LoVo (cell line): ENCODE measurements around the gene DHFR2.
"Not testable (repeated sequence)": the region's sequence is repeated elsewhere in the genome, so short reads cannot be mapped to it uniquely, and the experiment has no call there.

Experiments
- DNase-seq: peaks from one replicate; pipeline ENCODE4 v3.0.0-alpha.2; 2016; ENCODE audit warnings: low spot score

DHFR2 gene

DNA sequence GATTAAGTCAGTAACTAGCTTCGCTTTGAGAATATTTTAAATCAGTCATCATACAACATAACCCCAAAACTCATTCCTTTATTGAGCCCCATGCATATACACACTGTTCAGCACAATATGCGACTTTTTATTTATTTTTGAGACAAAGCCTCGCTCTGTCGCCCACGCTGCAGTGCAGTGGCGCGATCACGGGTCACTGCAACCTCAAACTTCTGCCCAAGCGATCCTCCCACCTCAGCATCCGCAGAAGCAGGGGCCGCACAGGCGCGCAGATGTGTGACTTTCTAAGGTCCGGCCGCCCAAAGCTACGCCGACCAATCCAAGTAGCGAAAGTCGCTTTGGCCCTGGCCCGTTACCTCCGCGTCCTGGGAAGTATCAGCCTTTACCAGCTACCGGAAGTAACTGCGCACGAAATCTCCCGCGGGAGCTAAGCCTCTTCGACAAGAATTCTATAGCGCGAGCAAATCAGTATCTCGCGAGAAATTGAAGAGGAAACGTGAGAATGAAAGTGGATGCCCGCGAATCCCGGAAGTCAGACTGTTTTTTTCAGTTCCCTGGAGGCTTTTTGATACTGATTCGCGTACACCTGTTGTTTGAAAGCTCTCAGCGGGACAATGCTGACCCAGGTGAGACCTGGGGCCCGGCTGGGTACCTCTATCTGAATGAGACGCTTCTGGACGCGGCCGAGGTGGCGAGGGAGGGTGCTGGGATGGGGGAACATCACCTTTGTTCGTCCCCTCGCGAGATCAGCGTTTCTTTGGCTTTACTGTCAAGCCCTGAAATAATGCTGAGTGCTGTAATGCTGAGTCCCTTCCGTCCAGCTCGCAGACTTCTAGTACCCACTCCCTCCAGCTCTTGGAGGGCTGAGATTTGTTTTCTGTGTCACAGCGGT lies at the start of gene DHFR2, which contains the start of gene NSUN3:
Gene DHFR2 (minus strand): TSS at position 404 of the 892 bp plus-strand sequence. CDS start 1,405 bp downstream, outside the sequence.
Gene NSUN3 (plus strand): TSS at position 549 of the 892 bp plus-strand sequence. CDS start 66 bp downstream, at position 615.
- DNase-seq, result peak; percentile 95

DNA sequence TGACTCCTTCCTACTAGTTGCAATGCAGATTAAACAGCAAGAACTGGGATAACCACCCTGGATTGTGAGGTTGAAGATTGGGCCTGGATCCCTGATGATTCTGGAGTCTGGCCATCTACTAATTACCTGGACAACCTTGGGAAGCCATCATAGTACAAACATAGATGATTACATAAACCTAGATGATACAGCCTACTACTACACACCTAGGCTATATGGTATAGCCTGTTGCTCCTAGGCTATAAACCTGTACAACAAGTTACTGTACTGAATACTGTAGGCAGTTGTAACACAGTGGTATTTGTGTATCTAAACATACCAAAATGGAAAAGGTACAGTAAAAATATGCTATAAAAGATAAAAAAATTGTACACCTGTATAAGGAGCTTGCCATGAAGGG lies 48.1 kb upstream of the DHFR2 start:
- DNase-seq, result no peak

- DNase-seq, result not testable (repeated sequence)
Measured at GRCh38 chr3:94110232-94110631, 47.5 kb upstream of the DHFR2 start.

DNA sequence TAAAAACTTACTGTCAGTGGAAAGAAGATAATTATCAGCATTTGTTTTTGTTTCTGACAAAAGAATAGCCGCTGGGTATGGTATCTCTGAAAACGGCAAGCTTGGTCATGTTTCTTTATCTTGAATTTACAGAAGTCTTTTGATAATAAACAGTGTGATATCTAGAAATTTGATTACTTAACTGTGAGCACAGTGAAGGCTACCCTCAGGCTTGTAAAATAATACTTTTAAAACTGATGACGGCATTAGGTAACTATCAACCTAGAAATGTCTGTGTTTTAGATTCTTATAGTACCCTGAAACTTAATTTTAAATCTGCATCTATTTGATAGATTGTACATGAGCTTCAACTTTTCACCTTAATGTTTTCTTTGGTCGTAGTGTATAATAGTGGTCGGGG lies 43.6 kb upstream of the DHFR2 start:
- no peak for DNase-seq

- no peak for DNase-seq
Measured at GRCh38 chr3:94101860-94102259, 39.1 kb upstream of the DHFR2 start.

- DNase-seq, result no peak
Measured at GRCh38 chr3:94099311-94099710, 36.6 kb upstream of the DHFR2 start.

DNA sequence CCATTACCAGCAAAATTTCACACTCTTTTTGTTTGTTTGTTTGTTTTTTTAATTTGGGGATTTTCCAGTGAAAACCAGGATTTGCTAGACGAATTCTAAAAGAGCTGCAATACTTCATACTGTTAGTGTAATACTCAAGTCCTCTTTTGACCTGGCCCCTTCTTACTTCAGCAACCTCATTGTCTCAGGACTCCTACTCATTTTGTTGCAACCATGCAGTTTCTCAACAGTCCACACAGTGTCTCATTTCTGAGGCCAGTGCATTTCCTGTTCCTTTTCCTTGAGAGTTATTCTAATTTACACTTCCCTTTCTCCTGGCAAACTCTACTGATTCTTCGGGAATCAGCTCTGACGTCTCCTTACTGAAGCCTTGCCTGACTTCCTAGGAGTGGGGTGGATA lies 35.7 kb upstream of the DHFR2 start:
- DNase-seq, result no peak

DNA sequence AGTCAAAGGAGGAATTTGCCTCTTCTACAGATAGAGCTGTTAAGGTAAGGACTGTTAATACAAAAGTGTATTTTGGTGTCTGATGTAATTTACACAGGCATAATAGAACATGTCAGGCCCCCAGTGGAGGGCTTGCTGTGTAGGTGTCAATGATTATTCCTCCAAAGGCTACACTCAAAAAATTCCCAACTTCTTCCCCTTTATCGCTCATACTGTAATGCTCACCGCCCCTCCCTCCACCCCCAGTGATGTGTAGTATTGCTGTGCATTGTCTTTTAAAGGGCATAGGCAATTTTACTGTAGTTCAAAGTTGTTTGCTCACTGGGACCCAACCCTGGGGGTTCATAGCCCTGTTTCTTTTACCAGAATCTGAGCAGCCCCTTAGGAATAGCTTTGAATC lies 32.4 kb upstream of the DHFR2 start:
- DNase-seq, result no peak

- no peak for DNase-seq
Measured at GRCh38 chr3:94093151-94093550, 30.4 kb upstream of the DHFR2 start.

GRCh38 chr3:94092086-94092485 lies 29.4 kb upstream of the DHFR2 start:
- DNase-seq, result no peak

GRCh38 chr3:94089126-94089525 lies 26.4 kb upstream of the DHFR2 start:
- DNase-seq, result no peak

GRCh38 chr3:94083261-94083660 lies 20.5 kb upstream of the DHFR2 start:
- peak; percentile 15 for DNase-seq

GRCh38 chr3:94082391-94082937 lies 19.7 kb upstream of the DHFR2 start:
- no peak for DNase-seq

DNA sequence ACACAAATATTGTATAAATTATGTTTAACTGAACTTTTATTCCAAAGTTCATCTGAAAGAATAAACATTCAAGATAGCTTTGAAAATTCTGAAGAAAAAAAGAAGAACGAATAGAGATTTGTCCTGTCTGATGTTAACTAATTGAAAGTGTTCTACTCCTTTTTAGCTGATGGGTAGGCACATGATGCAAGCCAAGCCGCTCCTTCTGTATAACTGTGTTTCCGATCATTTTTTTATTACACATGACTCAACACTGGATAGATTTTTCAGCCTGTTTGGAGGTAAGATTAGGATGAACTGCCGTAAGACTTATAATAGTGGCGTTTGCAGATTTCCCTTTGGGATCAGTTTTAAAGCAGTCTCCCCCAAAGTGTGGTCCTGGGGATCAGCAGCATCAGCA lies 19.2 kb upstream of the DHFR2 start:
- DNase-seq, result peak; percentile 60

- not testable (repeated sequence) for DNase-seq
Measured at GRCh38 chr3:94080552-94080951, 17.8 kb upstream of the DHFR2 start.

DNA sequence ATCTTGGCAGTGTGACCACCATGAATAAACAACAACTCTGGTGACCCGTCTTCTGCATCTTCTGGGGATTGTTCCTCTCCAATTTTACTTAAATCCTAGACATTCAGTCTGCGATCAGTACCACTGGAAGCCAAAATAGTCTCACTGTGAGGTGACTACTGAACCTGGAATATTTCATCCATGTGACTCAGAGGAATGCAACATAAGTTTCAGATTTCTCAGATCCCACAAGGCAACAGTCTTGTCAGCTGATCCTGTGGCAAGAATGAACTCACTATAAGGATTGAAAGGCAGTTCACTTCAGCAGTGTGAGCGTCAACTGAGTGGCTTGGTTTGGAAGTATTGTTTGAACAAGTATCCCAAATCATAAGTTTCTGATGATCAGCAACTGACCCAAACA lies 13.3 kb upstream of the DHFR2 start:
- DNase-seq, result no peak

GRCh38 chr3:94071713-94072284 lies 9.1 kb upstream of the DHFR2 start:
- no peak for DNase-seq

- no peak for DNase-seq
Measured at GRCh38 chr3:94070341-94070911, 7.7 kb upstream of the DHFR2 start.

DNA sequence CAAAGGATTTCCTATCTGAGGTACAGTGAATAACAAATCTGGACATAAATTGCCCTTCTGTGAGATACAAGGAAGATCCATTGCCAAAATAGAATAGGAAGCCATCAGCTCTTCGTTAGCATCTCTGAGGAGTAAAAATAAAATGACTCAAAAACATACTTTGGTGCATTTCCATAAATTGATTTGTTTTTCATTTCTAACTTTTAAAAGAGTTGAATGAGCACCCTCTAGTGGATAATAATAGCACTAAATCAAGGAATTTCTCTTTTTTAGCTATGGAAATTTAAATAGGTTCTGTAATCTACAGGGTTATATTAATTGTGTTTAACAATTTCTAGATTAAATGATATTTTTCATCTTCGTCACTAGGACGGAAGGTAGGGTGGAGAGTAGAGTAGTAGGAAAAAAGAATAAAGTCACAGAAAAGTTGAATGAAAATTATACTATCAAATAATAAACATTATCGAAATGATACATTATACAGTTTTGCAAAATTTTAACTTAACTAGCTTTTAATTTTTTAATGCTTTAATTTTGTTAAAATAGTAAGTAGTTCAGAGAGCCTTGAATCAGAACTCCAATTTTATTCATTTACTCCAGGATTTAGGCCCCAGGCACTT lies 6.6 kb upstream of the DHFR2 start:
- peak; percentile 39 for DNase-seq

GRCh38 chr3:94066506-94067500 lies 4.1 kb upstream of the DHFR2 start:
- no peak for DNase-seq
